GM23338 (cell line): ENCODE results near the gene NFATC1. TPM values are rescaled to one million over a fixed set of nuclear protein-coding genes. Genes with fewer than 3 reads are reported as not detected.

ENCODE experiments used
- ATAC-seq: fragments of 200-7000 bp; cut with Tn5 transposase; 3 replicates; pipeline ENCODE4 v1.9.1; 2020
- DNase-seq: peaks from one replicate; pipeline ENCODE4 v3.0.0-alpha.2; 2015; ENCODE audit warnings: low spot score
- H2AFZ ChIP-seq: fragments of 200-600 bp; sonication (generic); 2 replicates; pipeline ENCODE4 v1.8.0; 2016; ENCODE audit warnings: antibody characterized with exemption, mild to moderate bottlenecking, moderate library complexity
- H3F3A ChIP-seq: fragments of 200-600 bp; sonication (generic); replicated peaks from 2 replicates; pipeline ENCODE4 v1.8.0; 2017; ENCODE audit warnings: antibody characterized with exemption, mixed run types, low read depth
- H3K27ac ChIP-seq: fragments of 200-600 bp; sonication (generic); 2 replicates; pipeline ENCODE4 v1.6.1; 2016; ENCODE audit warnings: low read depth
- H3K27me3 ChIP-seq: fragments of 200-600 bp; sonication (generic); 2 replicates; pipeline ENCODE4 v1.8.0; 2016; ENCODE audit warnings: mild to moderate bottlenecking, mixed run types, moderate library complexity; ENCODE audit not compliant: insufficient read depth
- H3K36me3 ChIP-seq: fragments of 200-600 bp; sonication (generic); 2 replicates; pipeline ENCODE4 v1.8.0; 2016; ENCODE audit warnings: mild to moderate bottlenecking; ENCODE audit not compliant: insufficient read depth
- H3K4me1 ChIP-seq: fragments of 200-600 bp; sonication (generic); 2 replicates; pipeline ENCODE4 v1.8.0; 2016; ENCODE audit warnings: mild to moderate bottlenecking, moderate library complexity; ENCODE audit not compliant: insufficient read depth
- H3K4me2 ChIP-seq: fragments of 200-600 bp; sonication (generic); 2 replicates; pipeline ENCODE4 v1.7.1; 2017; ENCODE audit warnings: mixed run types
- H3K4me3 ChIP-seq: fragments of 200-600 bp; sonication (generic); 2 replicates; pipeline ENCODE4 v1.6.1; 2016; ENCODE audit warnings: mixed run types
- H3K79me2 ChIP-seq: fragments of 200-600 bp; sonication (generic); replicated peaks from 2 replicates; pipeline ENCODE4 v1.8.0; 2017; ENCODE audit warnings: mild to moderate bottlenecking; ENCODE audit not compliant: insufficient read depth
- H3K9me2 ChIP-seq: fragments of 200-600 bp; sonication (generic); 2 replicates; pipeline ENCODE4 v1.8.0; 2017; ENCODE audit not compliant: insufficient read depth
- H4K20me1 ChIP-seq: fragments of 200-600 bp; sonication (generic); replicated peaks from 2 replicates; pipeline ENCODE4 v1.8.0; 2017; ENCODE audit warnings: mild to moderate bottlenecking; ENCODE audit not compliant: insufficient read depth
- H3K27ac Mint-ChIP-seq: 2 replicates; pipeline ENCODE4 v1.8.0; 2020; ENCODE audit warnings: inconsistent platforms, mild to moderate bottlenecking, moderate library complexity, mixed read lengths
- H3K27me3 Mint-ChIP-seq: 3 replicates; pipeline ENCODE4 v1.8.0; 2022; ENCODE audit warnings: low read depth, mild to moderate bottlenecking, moderate library complexity, mixed read lengths, inconsistent platforms; ENCODE audit not compliant: insufficient read depth, poor library complexity
- H3K36me3 Mint-ChIP-seq: 3 replicates; pipeline ENCODE4 v1.8.0; 2021; ENCODE audit warnings: low read depth, mild to moderate bottlenecking, inconsistent platforms, moderate library complexity, mixed read lengths
- H3K4me1 Mint-ChIP-seq: 3 replicates; pipeline ENCODE4 v1.8.0; 2020; ENCODE audit warnings: mild to moderate bottlenecking, inconsistent platforms, mixed read lengths
- H3K4me3 Mint-ChIP-seq: 3 replicates; pipeline ENCODE4 v1.8.0; 2021; ENCODE audit warnings: moderate library complexity, mild to moderate bottlenecking, inconsistent platforms, mixed read lengths
- H3K9me3 Mint-ChIP-seq: 3 replicates; pipeline ENCODE4 v1.8.0; 2020; ENCODE audit warnings: moderate library complexity, mild to moderate bottlenecking, inconsistent platforms, mixed read lengths
- CTCF ChIP-seq, 2 experiments: fragments of 200-600 bp in 1 of 2; sonication (generic) in 1 of 2; conservative IDR thresholded peaks; 2 replicates each; pipeline versions ENCODE4 v1.5.1 to v1.6.1; 2016 to 2017; ENCODE audit warnings: antibody characterized with exemption in 2 of 2, low read depth in 2 of 2, mild to moderate bottlenecking in 2 of 2, moderate library complexity in 1 of 2
- EZH2 ChIP-seq: fragments of 200-600 bp; sonication (generic); IDR thresholded peaks from one replicate; pipeline ENCODE4 v1.8.0; 2017; ENCODE audit warnings: antibody characterized with exemption, mild to moderate bottlenecking, low read depth; ENCODE audit not compliant: unreplicated experiment
- EZH2phosphoT487 ChIP-seq: fragments of 200-600 bp; sonication (generic); IDR thresholded peaks from one replicate; pipeline ENCODE4 v1.8.1; 2018; ENCODE audit warnings: antibody characterized with exemption; ENCODE audit not compliant: unreplicated experiment
- NANOG ChIP-seq: IDR thresholded peaks from 2 replicates; pipeline ENCODE4 v1.6.1; 2016; ENCODE audit warnings: antibody characterized with exemption, borderline replicate concordance
- POLR2AphosphoS5 ChIP-seq: IDR thresholded peaks from 2 replicates; pipeline ENCODE4 v1.6.1; 2016; ENCODE audit warnings: antibody characterized with exemption, low read depth
- ZNF114 ChIP-seq: fragments of 250-450 bp; sonication (Bioruptor Pico); IDR thresholded peaks from 2 replicates; pipeline ENCODE4 v1.5.0; 2020; ENCODE audit warnings: mild to moderate bottlenecking, moderate library complexity
- polyA plus RNA-seq: library from polyadenylated mRNA; unstranded; fragments of >200 nt; fragmentation: Nextera tagmentation; extraction: Ambion mirVana; gene quantifications from 2 replicates; pipeline ENCODE4 v1.2.1, GENCODE V29; 2016
- total RNA-seq: library from RNA; depleted of rRNA; stranded (reverse); fragments of >200 nt; shearing (Covaris generic); gene quantifications from 2 replicates; pipeline ENCODE4 v1.2.3, GENCODE V29; 2014
- TF ChIP-seq, protein P1 (sequence below): IDR thresholded peaks from 2 replicates; pipeline ENCODE4 v1.6.1; 2016; ENCODE audit warnings: antibody characterized with exemption
- TF ChIP-seq, protein P2 (sequence below): IDR thresholded peaks from one replicate; pipeline ENCODE4 v1.6.1; 2018; ENCODE audit warnings: antibody characterized with exemption; ENCODE audit not compliant: unreplicated experiment
- TF ChIP-seq, protein P3 (sequence below): fragments of 250-450 bp; sonication (Bioruptor Pico); IDR thresholded peaks from 2 replicates; pipeline ENCODE4 v1.5.0; 2020; ENCODE audit warnings: mild to moderate bottlenecking, moderate library complexity

Gene NFATC1
- total and polyA plus RNA-seq, 2 experiments from 2014 or later = 3.9 to 6.4 TPM

DNA sequence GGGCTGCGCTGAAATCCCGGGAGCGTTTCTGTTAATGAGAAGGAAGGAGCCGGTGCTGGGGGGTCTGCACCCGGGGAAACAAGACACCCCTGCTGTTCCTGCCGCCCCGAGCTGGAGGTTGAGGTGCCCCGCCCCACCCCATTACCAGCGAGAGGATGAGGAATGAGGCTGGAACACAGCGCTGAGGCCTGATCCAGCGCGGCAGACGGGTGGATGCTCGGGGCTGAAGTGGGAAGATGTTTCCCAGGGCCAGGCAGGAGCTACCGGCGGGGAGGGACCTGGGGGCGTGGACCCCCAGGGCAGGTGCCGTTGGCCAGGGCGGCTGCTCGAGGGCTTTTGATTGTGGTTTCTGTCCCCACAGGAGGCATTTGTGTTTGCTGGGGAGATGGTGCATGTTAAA lies 149.5 kb downstream of the NFATC1 start:
- H3F3A ChIP-seq = no peaks in the 10 kb centered on the region
- ATAC-seq (no peak), DNase-seq (no peak)
- Mint-ChIP-seq H3K4me1 (no peaks in the 10 kb centered on the region), H3K36me3 (peaks cover 3% of the 10 kb centered on the region; the same call in 2 of the 3 replicates), H3K4me3 (no peak overlapping the region), H3K27ac (no peak overlapping the region), H3K9me3 (peaks cover 12% of the 10 kb centered on the region), H3K27me3 (peaks cover 7% of the 10 kb centered on the region)
- H3K9me2 ChIP-seq = no peaks in the 10 kb centered on the region
- no peak overlapping the region for H3K27ac ChIP-seq
- H3K79me2 ChIP-seq = no peaks in the 10 kb centered on the region
- no peaks in the 10 kb centered on the region for H3K27me3 ChIP-seq
- no peaks in the 10 kb centered on the region for H4K20me1 ChIP-seq
- H3K4me3 ChIP-seq = no peak overlapping the region
- no peaks in the 10 kb centered on the region for H3K4me1 ChIP-seq
- H3K36me3 ChIP-seq = no peaks in the 10 kb centered on the region
- TF ChIP-seq, protein P1, sequence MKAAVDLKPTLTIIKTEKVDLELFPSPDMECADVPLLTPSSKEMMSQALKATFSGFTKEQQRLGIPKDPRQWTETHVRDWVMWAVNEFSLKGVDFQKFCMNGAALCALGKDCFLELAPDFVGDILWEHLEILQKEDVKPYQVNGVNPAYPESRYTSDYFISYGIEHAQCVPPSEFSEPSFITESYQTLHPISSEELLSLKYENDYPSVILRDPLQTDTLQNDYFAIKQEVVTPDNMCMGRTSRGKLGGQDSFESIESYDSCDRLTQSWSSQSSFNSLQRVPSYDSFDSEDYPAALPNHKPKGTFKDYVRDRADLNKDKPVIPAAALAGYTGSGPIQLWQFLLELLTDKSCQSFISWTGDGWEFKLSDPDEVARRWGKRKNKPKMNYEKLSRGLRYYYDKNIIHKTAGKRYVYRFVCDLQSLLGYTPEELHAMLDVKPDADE = no peak
- TF ChIP-seq EZH2 (no peak), CTCF (conservative IDR thresholded peaks at IDR 0.05; ENCODE audit: low read depth in 2 of 2) (no peak), NANOG (no peak), EZH2phosphoT487 (no peak), ZNF114 (CRISPR knock-in tag) (no peak), POLR2AphosphoS5 (no peak)
- TF ChIP-seq, protein P2, sequence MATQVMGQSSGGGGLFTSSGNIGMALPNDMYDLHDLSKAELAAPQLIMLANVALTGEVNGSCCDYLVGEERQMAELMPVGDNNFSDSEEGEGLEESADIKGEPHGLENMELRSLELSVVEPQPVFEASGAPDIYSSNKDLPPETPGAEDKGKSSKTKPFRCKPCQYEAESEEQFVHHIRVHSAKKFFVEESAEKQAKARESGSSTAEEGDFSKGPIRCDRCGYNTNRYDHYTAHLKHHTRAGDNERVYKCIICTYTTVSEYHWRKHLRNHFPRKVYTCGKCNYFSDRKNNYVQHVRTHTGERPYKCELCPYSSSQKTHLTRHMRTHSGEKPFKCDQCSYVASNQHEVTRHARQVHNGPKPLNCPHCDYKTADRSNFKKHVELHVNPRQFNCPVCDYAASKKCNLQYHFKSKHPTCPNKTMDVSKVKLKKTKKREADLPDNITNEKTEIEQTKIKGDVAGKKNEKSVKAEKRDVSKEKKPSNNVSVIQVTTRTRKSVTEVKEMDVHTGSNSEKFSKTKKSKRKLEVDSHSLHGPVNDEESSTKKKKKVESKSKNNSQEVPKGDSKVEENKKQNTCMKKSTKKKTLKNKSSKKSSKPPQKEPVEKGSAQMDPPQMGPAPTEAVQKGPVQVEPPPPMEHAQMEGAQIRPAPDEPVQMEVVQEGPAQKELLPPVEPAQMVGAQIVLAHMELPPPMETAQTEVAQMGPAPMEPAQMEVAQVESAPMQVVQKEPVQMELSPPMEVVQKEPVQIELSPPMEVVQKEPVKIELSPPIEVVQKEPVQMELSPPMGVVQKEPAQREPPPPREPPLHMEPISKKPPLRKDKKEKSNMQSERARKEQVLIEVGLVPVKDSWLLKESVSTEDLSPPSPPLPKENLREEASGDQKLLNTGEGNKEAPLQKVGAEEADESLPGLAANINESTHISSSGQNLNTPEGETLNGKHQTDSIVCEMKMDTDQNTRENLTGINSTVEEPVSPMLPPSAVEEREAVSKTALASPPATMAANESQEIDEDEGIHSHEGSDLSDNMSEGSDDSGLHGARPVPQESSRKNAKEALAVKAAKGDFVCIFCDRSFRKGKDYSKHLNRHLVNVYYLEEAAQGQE = no peak
- TF ChIP-seq, protein P3, sequence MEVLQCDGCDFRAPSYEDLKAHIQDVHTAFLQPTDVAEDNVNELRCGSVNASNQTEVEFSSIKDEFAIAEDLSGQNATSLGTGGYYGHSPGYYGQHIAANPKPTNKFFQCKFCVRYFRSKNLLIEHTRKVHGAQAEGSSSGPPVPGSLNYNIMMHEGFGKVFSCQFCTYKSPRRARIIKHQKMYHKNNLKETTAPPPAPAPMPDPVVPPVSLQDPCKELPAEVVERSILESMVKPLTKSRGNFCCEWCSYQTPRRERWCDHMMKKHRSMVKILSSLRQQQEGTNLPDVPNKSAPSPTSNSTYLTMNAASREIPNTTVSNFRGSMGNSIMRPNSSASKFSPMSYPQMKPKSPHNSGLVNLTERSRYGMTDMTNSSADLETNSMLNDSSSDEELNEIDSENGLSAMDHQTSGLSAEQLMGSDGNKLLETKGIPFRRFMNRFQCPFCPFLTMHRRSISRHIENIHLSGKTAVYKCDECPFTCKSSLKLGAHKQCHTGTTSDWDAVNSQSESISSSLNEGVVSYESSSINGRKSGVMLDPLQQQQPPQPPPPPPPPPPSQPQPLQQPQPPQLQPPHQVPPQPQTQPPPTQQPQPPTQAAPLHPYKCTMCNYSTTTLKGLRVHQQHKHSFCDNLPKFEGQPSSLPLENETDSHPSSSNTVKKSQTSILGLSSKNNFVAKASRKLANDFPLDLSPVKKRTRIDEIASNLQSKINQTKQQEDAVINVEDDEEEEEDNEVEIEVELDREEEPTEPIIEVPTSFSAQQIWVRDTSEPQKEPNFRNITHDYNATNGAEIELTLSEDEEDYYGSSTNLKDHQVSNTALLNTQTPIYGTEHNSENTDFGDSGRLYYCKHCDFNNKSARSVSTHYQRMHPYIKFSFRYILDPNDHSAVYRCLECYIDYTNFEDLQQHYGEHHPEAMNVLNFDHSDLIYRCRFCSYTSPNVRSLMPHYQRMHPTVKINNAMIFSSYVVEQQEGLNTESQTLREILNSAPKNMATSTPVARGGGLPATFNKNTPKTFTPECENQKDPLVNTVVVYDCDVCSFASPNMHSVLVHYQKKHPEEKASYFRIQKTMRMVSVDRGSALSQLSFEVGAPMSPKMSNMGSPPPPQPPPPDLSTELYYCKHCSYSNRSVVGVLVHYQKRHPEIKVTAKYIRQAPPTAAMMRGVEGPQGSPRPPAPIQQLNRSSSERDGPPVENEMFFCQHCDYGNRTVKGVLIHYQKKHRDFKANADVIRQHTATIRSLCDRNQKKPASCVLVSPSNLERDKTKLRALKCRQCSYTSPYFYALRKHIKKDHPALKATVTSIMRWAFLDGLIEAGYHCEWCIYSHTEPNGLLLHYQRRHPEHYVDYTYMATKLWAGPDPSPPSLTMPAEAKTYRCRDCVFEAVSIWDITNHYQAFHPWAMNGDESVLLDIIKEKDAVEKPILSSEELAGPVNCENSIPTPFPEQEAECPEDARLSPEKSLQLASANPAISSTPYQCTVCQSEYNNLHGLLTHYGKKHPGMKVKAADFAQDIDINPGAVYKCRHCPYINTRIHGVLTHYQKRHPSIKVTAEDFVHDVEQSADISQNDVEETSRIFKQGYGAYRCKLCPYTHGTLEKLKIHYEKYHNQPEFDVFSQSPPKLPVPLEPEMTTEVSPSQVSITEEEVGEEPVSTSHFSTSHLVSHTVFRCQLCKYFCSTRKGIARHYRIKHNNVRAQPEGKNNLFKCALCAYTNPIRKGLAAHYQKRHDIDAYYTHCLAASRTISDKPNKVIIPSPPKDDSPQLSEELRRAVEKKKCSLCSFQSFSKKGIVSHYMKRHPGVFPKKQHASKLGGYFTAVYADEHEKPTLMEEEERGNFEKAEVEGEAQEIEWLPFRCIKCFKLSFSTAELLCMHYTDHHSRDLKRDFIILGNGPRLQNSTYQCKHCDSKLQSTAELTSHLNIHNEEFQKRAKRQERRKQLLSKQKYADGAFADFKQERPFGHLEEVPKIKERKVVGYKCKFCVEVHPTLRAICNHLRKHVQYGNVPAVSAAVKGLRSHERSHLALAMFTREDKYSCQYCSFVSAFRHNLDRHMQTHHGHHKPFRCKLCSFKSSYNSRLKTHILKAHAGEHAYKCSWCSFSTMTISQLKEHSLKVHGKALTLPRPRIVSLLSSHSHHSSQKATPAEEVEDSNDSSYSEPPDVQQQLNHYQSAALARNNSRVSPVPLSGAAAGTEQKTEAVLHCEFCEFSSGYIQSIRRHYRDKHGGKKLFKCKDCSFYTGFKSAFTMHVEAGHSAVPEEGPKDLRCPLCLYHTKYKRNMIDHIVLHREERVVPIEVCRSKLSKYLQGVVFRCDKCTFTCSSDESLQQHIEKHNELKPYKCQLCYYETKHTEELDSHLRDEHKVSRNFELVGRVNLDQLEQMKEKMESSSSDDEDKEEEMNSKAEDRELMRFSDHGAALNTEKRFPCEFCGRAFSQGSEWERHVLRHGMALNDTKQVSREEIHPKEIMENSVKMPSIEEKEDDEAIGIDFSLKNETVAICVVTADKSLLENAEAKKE (CRISPR knock-in tag) = no peak
- H3K4me2 ChIP-seq = no peak overlapping the region
- H2AFZ ChIP-seq = no peak overlapping the region
